Measurements from ENCODE around the gene SLC10A4. TPM values are rescaled to one million over a fixed set of nuclear protein-coding genes. Genes with fewer than 3 reads are reported as not detected.

Gene SLC10A4
- total and polyA plus RNA-seq, 3 experiments from 2014 or later = not detected

Other genes starting within 250 kb of the SLC10A4 start
- 1 to 10 TPM; 1.6 to 2.4 TPM for gene TEC, start 213.5 kb upstream of the SLC10A4 start, total RNA-seq
- gene TEC, start 213.5 kb upstream of the SLC10A4 start, polyA plus RNA-seq = 1.6 TPM
- gene SLAIN2, start 141.8 kb upstream of the SLC10A4 start, total RNA-seq = 10 to 100 TPM; 72.2 to 86.8 TPM
- 26.4 TPM for gene SLAIN2, start 141.8 kb upstream of the SLC10A4 start, polyA plus RNA-seq
- gene ZAR1, start 6.9 kb downstream of the SLC10A4 start, total RNA-seq = not detected
- not detected for gene ZAR1, start 6.9 kb downstream of the SLC10A4 start, polyA plus RNA-seq

Data from CD8-positive, alpha-beta memory T cell (primary cell).